ENCODE results near the gene TSPAN10.

DNA sequence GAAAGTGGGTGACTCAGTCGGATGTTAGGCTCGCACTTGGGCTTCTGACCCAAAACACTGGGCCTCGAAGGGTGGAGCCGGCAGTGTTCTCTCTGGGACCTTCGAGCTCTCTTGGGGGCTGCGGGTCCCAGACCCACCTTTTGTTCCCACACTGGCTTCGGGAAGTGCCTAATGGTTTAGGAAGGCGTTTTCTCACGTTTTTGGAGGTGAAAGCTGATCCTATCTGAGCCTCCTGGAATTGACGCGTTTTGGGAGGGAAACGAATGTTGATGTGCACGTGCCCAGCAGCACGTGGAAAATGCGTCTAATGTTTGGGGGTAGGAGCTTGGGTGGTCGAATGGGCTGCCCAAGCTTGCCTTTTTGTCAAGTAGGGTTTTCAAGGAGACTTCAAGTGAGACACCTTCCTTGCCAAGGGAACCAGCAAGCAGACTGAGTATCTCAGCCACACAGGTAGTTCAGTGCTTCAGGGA lies 47.5 kb downstream of the TSPAN10 start:
- TF ChIP-seq CTCF (IDR thresholded peaks at IDR 0.05; ENCODE audit: low read depth, low read length, missing input control) (no peak), GABPA (IDR thresholded peaks at IDR 0.05 in 1 of 2, conservative IDR thresholded peaks at IDR 0.05 in 1 of 2) (no peak), RAD21 (IDR thresholded peaks at IDR 0.05) (no peak), RXRA (IDR thresholded peaks at IDR 0.05) (no peak), YY1 (IDR thresholded peaks at IDR 0.05) (no peak)
- TF ChIP-seq, protein P1, sequence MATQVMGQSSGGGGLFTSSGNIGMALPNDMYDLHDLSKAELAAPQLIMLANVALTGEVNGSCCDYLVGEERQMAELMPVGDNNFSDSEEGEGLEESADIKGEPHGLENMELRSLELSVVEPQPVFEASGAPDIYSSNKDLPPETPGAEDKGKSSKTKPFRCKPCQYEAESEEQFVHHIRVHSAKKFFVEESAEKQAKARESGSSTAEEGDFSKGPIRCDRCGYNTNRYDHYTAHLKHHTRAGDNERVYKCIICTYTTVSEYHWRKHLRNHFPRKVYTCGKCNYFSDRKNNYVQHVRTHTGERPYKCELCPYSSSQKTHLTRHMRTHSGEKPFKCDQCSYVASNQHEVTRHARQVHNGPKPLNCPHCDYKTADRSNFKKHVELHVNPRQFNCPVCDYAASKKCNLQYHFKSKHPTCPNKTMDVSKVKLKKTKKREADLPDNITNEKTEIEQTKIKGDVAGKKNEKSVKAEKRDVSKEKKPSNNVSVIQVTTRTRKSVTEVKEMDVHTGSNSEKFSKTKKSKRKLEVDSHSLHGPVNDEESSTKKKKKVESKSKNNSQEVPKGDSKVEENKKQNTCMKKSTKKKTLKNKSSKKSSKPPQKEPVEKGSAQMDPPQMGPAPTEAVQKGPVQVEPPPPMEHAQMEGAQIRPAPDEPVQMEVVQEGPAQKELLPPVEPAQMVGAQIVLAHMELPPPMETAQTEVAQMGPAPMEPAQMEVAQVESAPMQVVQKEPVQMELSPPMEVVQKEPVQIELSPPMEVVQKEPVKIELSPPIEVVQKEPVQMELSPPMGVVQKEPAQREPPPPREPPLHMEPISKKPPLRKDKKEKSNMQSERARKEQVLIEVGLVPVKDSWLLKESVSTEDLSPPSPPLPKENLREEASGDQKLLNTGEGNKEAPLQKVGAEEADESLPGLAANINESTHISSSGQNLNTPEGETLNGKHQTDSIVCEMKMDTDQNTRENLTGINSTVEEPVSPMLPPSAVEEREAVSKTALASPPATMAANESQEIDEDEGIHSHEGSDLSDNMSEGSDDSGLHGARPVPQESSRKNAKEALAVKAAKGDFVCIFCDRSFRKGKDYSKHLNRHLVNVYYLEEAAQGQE (IDR thresholded peaks at IDR 0.05), result no peak
- TF ChIP-seq, protein P2, sequence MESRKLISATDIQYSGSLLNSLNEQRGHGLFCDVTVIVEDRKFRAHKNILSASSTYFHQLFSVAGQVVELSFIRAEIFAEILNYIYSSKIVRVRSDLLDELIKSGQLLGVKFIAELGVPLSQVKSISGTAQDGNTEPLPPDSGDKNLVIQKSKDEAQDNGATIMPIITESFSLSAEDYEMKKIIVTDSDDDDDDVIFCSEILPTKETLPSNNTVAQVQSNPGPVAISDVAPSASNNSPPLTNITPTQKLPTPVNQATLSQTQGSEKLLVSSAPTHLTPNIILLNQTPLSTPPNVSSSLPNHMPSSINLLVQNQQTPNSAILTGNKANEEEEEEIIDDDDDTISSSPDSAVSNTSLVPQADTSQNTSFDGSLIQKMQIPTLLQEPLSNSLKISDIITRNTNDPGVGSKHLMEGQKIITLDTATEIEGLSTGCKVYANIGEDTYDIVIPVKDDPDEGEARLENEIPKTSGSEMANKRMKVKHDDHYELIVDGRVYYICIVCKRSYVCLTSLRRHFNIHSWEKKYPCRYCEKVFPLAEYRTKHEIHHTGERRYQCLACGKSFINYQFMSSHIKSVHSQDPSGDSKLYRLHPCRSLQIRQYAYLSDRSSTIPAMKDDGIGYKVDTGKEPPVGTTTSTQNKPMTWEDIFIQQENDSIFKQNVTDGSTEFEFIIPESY (IDR thresholded peaks at IDR 0.05), result no peak

Measured in liver (tissue), 3 donors.